Astrocyte (in vitro differentiated cells and primary cell): Measurements from ENCODE around the gene FAM13C.

ENCODE experiments used
- CTCF ChIP-seq: IDR thresholded peaks from 2 replicates; pipeline ENCODE4 v1.5.1; 2011; ENCODE audit warnings: low read depth, mild to moderate bottlenecking, inconsistent platforms, low read length, moderate library complexity; ENCODE audit not compliant: insufficient read depth
- EZH2 ChIP-seq: IDR thresholded peaks from 2 replicates; pipeline ENCODE4 v1.6.1; 2012; ENCODE audit warnings: mild to moderate bottlenecking, low read length, inconsistent platforms; ENCODE audit not compliant: insufficient read depth

DNA sequence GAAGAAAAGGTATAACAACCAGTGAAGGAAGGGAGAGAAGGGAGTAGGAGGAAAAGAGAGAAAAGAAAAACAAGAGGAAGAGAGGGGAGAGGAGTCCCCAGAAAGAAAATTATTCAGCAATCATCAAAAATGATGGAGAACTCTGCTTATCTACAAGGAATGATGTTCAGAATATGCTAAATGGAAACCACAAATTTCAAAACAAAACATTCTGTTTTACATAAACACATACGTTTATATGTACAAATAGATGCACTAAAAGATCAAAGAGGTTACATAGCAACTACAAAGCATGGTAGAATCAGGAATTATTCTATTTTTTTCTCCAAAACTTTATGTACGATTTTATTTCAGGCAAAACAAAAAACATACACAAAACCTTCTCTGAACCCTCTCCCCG, 91.9 kb downstream of the FAM13C start:
- TF ChIP-seq CTCF (no peak), EZH2 (no peak)
